Neural cell (in vitro differentiated cells): ENCODE measurements around the gene KCNJ8. TPM values are rescaled to one million over a fixed set of nuclear protein-coding genes. Genes with fewer than 3 reads are reported as not detected.
"Not testable (repeated sequence)": the region's sequence is repeated elsewhere in the genome, so short reads cannot be mapped to it uniquely, and the experiment has no call there.

Experiments used
- H2AFZ ChIP-seq: fragments of 200-600, 300-800 bp; sonication (generic), shearing (Covaris generic); 2 replicates; pipeline ENCODE4 v1.6.0; 2014; ENCODE audit warnings: low read depth, mild to moderate bottlenecking, antibody characterized with exemption, low read length, moderate library complexity
- H3F3A ChIP-seq: fragments of 200-600 bp; shearing (Covaris generic); 2 replicates; pipeline ENCODE4 v1.6.1; 2016; ENCODE audit warnings: mild to moderate bottlenecking, moderate library complexity, mixed read lengths, antibody characterized with exemption, low read length; ENCODE audit not compliant: insufficient read depth, poor library complexity, severe bottlenecking
- H3K27ac ChIP-seq: fragments of 200-600, 300-800 bp; sonication (generic), shearing (Covaris generic); 2 replicates; pipeline ENCODE4 v1.5.1; 2014; ENCODE audit warnings: mild to moderate bottlenecking, low read length, moderate library complexity
- H3K27me3 ChIP-seq: fragments of 300-800, 200-600 bp; sonication (generic), shearing (Covaris generic); 2 replicates; pipeline ENCODE4 v1.6.0; 2014; ENCODE audit warnings: mild to moderate bottlenecking, low read depth, low read length, moderate library complexity; ENCODE audit not compliant: insufficient read depth
- H3K36me3 ChIP-seq: fragments of 300-800, 200-600 bp; sonication (generic), shearing (Covaris generic); 2 replicates; pipeline ENCODE4 v1.5.1; 2014; ENCODE audit warnings: mild to moderate bottlenecking, antibody characterized with exemption, low read length, moderate library complexity; ENCODE audit not compliant: insufficient read depth
- H3K4me2 ChIP-seq: fragments of 300-800, 200-600 bp; sonication (generic), shearing (Covaris generic); 2 replicates; pipeline ENCODE4 v1.6.0; 2014; ENCODE audit warnings: mild to moderate bottlenecking, low read length
- H3K4me3 ChIP-seq: fragments of 300-800, 200-600 bp; sonication (generic), shearing (Covaris generic); 2 replicates; pipeline ENCODE4 v1.5.1; 2014; ENCODE audit warnings: mild to moderate bottlenecking, low read length, moderate library complexity
- H3K79me2 ChIP-seq: fragments of 200-600 bp; shearing (Covaris generic); replicated peaks from 2 replicates; pipeline ENCODE4 v1.6.0; 2014; ENCODE audit warnings: mild to moderate bottlenecking, low read length, moderate library complexity; ENCODE audit not compliant: insufficient read depth
- H3K9ac ChIP-seq: fragments of 300-800, 200-600 bp; sonication (generic), shearing (Covaris generic); 2 replicates; pipeline ENCODE4 v1.6.1; 2016; ENCODE audit warnings: mild to moderate bottlenecking, low read length, mixed read lengths
- H3K9me2 ChIP-seq: fragments of 200-600 bp; shearing (Covaris generic); 2 replicates; pipeline ENCODE4 v1.6.1; 2016; ENCODE audit warnings: mild to moderate bottlenecking, low read length, mixed read lengths; ENCODE audit not compliant: insufficient read depth
- H3K9me3 ChIP-seq: fragments of 200-600, 300-800 bp; sonication (generic), shearing (Covaris generic); 2 replicates; pipeline ENCODE4 v1.6.1; 2016; ENCODE audit warnings: mild to moderate bottlenecking, mixed run types, low read length, moderate library complexity, mixed read lengths
- H4K20me1 ChIP-seq: fragments of 200-600 bp; shearing (Covaris generic); 2 replicates; pipeline ENCODE4 v1.6.1; 2016; ENCODE audit warnings: mild to moderate bottlenecking, mixed run types; ENCODE audit not compliant: insufficient read depth
- EP300 ChIP-seq: fragments of 450-650 bp; conservative IDR thresholded peaks from 2 replicates; pipeline ENCODE4 v1.6.1; 2014; ENCODE audit warnings: antibody characterized with exemption, mild to moderate bottlenecking, moderate library complexity; ENCODE audit not compliant: poor library complexity, severe bottlenecking
- EZH2 ChIP-seq: fragments of 200-600, 300-800 bp; shearing (Covaris generic), sonication (generic); IDR thresholded peaks from 2 replicates; pipeline ENCODE4 v1.6.1; 2014; ENCODE audit warnings: antibody characterized with exemption, low read length, borderline replicate concordance, mild to moderate bottlenecking; ENCODE audit not compliant: insufficient read depth, poor library complexity, severe bottlenecking
- RAD21 ChIP-seq: fragments of 450-650 bp; conservative IDR thresholded peaks from 2 replicates; pipeline ENCODE4 v1.6.1; 2014; ENCODE audit warnings: antibody characterized with exemption, mild to moderate bottlenecking, moderate library complexity
- REST ChIP-seq: IDR thresholded peaks from 2 replicates; pipeline ENCODE4 v1.6.1; 2012; ENCODE audit warnings: borderline replicate concordance
- SMC3 ChIP-seq: fragments of 450-650 bp; conservative IDR thresholded peaks from 2 replicates; pipeline ENCODE4 v1.6.1; 2014; ENCODE audit warnings: antibody characterized with exemption, mild to moderate bottlenecking, moderate library complexity; ENCODE audit not compliant: poor library complexity
- TAF1 ChIP-seq: IDR thresholded peaks from 2 replicates; pipeline ENCODE4 v1.6.1; 2012; ENCODE audit warnings: low read depth
- polyA plus RNA-seq: library from polyadenylated mRNA; depleted of rRNA; stranded (reverse); fragments of >200 nt; gene quantifications from 2 replicates; pipeline ENCODE4 v1.2.3, GENCODE V29; 2014

KCNJ8 gene
- polyA plus RNA-seq, 1 donor from 2014 or later: not detected

- H2AFZ ChIP-seq: no peak overlapping the region
- no peak overlapping the region for H3K9ac ChIP-seq
- H3K4me3 ChIP-seq: no peak overlapping the region
- H3K27ac ChIP-seq: no peak overlapping the region
- H3F3A ChIP-seq: no peaks in the 10 kb centered on the region
- no peaks in the 10 kb centered on the region for H3K36me3 ChIP-seq
- H3K27me3 ChIP-seq: no peaks in the 10 kb centered on the region
- no peaks in the 10 kb centered on the region for H3K79me2 ChIP-seq
- H4K20me1 ChIP-seq: no peaks in the 10 kb centered on the region
- no peaks in the 10 kb centered on the region for H3K9me3 ChIP-seq
- no peak for TF ChIP-seq TAF1
- TF ChIP-seq EP300: no peak
- TF ChIP-seq EZH2: no peak
- no peak for TF ChIP-seq REST
- no peak for TF ChIP-seq RAD21
- no peak for TF ChIP-seq SMC3
- no peaks in the 10 kb centered on the region for H3K9me2 ChIP-seq
- H3K4me2 ChIP-seq: no peak overlapping the region
Measured at GRCh38 chr12:21795648-21796328, 21.3 kb upstream of the KCNJ8 start.

GRCh38 chr12:21794807-21795595, 20.5 kb upstream of the KCNJ8 start:
- not testable (repeated sequence) for H3K79me2 ChIP-seq, H3K4me2 ChIP-seq, H3F3A ChIP-seq, H3K27me3 ChIP-seq, H3K9me3 ChIP-seq, H3K27ac ChIP-seq, H3K9ac ChIP-seq, H3K36me3 ChIP-seq, H3K4me3 ChIP-seq, H3K9me2 ChIP-seq, H4K20me1 ChIP-seq, H2AFZ ChIP-seq

- not testable (repeated sequence) for H3K9me2 ChIP-seq, H4K20me1 ChIP-seq, H3K9ac ChIP-seq, H3F3A ChIP-seq, H3K27ac ChIP-seq, H3K4me2 ChIP-seq, H2AFZ ChIP-seq, H3K27me3 ChIP-seq, H3K4me3 ChIP-seq, H3K36me3 ChIP-seq, H3K79me2 ChIP-seq, H3K9me3 ChIP-seq
Measured at GRCh38 chr12:21789687-21790086, 15.2 kb upstream of the KCNJ8 start.
